Stimulated activated CD4-positive, alpha-beta T cell treated with anti-CD3 and anti-CD28 coated beads, TNF-alpha, amount 100 ng/mL, for 48 hours (primary cell): ENCODE results near the gene BCKDHB.
"Not testable (repeated sequence)": the region's sequence is repeated elsewhere in the genome, so short reads cannot be mapped to it uniquely, and the experiment has no call there.

ENCODE experiments used
- DNase-seq, 3 donors: peaks; one replicate each; pipeline ENCODE4 v3.0.0-alpha.2; 2020; ENCODE audit warnings: low read depth in 3 of 3

The BCKDHB gene

DNA sequence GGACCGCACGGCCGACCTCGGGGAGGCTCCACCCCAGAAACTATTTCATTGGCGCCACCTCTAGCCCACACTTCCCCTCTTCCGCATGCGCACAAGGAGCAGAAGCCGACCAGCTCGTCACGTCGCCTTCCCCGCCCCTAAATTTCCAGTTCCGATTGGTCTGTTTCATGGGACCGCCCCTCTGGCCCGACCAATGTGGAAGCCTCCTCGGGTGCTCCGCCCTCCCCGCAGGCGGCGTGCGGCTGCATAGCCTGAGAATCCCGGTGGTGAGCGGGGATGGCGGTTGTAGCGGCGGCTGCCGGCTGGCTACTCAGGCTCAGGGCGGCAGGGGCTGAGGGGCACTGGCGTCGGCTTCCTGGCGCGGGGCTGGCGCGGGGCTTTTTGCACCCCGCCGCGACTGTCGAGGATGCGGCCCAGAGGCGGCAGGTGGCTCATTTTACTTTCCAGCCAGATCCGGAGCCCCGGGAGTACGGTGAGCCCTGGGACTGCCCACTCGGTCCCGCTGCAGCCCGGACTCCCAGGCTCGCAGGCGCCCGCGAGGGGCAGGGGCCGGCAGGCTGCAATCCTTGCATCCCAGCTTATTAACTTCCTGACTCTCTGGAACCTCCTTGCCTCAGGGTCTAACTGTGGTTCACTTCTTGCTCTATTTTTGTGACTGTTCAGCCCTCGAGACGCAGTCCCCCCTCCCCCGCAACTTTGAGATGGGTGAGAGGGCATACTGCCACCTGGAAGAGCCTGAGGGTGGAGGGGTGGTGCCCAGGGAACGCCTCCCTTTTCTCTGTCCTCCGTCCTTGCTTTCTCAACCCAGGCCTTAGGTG, at the start of gene BCKDHB:
BCKDHB (plus strand) TSS at position 254 of the 818 bp plus-strand sequence; CDS start at position 277, 23 bp downstream.
- DNase-seq: peak; percentile 95 to 96 (median 96)

DNA sequence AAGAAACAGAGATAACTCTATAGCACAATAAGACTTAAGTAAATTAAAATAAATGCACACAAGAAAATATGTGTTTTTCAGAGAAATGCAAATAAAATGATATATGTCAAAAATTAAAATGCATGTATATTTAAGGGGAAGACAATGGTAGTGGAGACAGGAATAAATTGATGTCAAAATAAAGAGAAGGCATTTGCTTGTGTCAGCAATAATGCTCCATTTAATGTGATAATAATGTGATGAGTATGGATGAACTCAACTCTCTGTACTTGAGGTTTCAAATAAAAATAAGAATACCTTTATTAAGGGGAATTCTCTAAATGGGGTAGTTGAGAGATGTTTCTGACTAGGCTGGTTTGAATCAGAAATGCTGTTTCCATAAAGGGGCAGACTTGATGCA, 45.7 kb upstream of the BCKDHB start:
- DNase-seq: no peak

DNA sequence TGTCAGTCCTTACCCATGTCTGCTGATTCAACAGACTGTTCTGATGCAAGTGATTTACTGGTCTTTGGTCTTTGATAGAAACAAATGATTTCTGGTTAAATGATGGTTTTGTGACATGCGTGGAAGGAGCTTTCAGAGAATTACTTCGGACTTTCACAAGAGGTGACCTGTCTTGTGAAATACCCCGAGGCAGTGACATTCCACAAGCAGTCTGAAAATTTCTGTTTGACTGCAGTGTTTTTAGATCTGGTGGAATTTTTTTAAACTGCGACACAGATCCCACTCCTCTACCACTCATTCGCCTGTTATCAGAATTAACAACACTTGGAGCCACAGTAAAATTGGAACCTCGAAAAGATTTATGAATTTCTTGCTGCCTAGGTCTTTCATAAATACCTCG, 38.3 kb upstream of the BCKDHB start:
- DNase-seq: not testable (repeated sequence)

DNA sequence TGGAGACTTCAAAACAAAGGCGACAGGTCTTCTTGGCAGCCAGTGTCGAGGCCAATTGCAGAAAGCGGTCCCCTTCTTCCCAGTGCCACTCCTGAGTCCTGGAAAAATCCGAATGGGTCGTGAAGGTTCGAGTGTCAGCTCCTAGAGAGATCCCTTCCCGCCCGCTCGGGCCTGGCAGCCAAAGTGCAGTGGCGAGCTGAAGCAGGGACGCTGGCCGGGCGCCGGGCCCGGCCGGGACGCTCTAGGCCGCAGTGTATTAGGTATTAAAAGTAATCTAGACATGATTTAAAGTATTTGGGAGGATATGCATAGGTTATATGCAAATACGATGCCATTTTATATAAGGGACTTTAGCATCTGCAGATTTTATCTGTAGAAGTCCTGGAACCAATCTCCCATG, 36.0 kb upstream of the BCKDHB start:
- DNase-seq: not testable (repeated sequence)

DNA sequence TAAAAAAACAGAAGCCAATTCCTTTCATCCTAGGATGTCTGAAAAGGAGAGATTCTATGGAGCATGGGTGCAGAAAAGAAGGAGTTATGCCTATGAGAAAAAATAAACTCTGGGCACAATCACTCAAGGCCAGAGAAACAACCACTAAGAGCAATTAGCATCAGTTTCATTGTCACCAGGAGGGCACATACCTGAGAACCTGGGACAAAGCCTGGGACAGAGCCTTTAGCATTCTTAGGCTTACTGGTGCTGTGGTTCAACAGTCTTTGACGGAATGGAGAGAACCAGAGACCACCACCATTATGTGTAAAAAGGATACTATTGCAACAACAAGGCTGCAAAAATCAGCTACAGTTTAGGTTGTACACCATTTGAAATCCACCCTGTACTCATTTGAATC, 29.4 kb upstream of the BCKDHB start:
- DNase-seq: no peak

DNA sequence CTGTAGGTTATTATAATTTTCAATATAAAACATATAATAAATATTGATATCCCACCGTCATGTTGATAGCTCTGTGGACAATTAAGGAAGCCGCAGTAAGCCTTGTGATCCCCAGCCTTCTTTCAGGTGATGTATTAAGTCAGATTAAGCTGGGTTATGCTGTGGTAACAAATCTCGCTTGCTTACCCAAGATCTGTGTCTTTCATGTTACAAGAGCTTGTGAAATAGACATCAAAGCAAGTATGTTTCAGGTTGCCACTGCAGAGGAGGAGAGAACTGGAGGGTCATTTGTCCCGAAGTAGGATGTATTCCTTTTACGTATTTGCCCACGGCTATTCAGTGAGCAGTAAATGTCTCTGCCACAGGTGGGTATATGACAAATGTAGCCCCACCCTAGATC, 17.8 kb upstream of the BCKDHB start:
- no peak for DNase-seq

DNA sequence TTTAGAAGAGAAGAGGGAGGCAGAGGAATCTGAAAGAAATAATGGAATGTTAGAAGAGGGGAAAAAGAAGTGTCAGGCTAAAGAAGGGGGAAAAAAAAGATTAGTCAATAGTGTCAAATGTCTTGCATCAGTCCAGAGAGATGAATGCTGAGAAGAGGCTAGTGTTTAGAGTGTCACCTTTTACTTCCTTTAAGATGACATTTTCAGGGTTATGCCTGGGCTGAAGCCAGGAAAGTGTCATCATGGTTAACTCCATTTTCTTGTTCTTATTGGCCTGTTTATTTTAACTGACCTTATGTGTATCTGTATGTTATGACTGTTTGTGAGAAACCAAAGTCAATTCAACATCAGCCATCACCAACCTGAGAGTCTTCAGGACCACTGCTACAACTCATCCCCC, 15.0 kb upstream of the BCKDHB start:
- no peak for DNase-seq

DNA sequence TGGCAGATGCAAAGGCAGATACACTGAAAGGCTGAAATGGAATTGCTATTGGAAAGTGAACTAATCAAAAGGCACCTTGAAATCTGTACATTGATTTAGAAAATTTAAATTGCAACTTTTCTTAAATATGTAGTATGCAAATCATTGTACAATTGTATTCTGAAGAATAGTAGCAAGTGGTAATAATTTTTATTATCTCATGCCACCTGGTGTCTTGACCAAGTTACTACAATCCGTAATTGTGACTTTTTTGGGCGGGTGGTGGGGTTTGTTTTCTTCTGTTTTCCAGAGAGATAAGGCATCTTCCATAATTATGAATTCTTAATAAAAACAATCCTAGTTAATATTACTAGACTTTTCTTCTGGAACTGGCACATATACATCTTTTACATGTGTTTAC, 12.5 kb upstream of the BCKDHB start:
- DNase-seq: no peak

DNA sequence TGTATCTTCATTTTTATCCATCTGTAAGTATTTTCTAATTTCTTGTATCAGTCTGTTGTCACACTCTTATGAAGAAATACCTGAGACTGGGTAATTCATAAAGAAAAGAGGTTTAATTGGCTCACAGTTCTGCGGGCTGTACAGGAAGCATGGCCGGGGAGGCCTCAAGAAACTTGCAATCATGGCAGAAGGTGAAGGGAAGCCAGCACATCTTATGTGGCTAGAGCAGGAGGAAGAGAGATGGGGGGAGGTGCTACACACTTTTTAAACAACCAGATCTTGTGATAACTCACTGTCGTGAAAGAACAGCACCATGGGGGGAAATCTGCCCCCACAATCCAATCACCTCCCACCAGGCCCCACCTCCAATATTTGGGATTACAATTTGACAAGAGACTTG, 10.9 kb upstream of the BCKDHB start:
- DNase-seq: no peak

DNA sequence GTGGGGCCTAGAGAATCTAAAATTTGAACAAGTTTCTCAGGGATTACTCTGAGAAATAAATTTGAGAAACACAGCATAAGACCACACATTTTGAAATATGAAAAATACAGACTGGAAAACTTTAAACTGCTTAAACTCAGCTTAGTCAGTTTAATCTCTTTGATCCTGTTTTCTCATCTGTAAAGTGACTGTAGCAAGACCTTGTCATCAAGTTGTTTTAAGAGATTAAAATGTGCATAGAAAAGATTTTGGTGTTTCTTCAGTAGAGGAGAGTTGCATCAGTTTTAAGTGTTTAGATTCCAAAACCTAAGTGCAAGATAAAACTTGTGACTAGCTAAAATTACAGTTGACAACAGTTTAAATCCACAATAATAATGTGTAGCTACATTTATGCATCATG, 8.1 kb upstream of the BCKDHB start:
- DNase-seq: no peak

DNA sequence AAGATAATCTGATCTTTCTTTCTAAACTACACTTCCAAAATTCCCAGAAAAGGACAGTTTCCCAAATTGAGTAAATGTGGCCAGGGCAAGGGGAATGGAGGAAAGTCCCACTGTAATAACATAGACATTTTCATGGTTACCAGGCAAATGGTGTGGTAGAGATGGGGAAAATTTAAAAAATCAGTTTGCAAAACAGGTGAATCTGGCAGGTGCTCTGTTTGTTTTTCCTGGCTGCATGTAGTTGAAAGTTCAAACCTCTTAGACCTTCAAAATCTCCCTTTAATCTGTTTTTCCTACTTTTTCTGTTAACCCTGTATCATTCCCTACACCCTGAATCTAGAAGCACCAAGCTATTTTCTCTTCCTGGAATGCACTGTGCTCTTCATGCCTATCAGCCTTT, 2.0 kb upstream of the BCKDHB start:
- DNase-seq: no peak

DNA sequence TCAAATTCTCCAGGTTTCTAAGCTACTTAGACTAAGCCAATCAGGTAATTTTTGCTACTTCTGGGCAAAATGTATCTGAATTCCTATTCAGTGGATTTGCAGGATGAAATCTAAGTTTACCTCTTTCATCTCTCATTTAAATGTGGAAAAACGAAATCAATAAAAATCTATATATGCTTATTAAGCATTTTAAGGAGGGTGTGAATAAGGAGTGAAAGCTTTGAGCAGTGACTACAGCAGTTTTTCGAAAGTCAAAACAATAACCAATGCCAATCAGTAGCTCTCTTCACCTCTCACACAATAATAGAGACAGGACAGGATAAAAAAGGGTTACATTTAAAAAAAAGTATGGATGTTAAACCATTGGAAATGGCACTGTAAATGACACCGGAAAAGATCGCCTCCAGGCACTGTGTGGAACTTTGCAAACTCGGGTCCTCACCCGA, 476 bp upstream of the BCKDHB start:
- DNase-seq: no peak

DNA sequence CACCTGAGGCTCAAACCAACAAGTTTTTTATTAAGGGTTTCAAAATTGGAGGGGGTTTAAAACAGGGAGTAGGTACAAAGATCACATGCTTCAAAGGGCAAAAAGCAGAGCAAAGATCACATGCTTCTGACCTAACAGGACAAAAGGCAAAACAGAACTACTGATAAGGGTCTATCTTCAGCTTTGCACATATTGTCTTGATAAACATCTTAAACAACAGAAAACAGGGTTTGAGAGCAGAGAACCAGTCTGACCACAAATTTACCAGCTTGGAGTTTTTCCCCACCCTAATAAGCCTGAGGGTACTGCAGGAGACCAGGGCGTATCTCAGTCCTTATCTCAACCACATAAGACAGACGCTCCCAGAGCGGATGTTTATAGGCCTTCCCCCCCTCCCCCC, 16.1 kb downstream of the BCKDHB start:
- not testable (repeated sequence) for DNase-seq

DNA sequence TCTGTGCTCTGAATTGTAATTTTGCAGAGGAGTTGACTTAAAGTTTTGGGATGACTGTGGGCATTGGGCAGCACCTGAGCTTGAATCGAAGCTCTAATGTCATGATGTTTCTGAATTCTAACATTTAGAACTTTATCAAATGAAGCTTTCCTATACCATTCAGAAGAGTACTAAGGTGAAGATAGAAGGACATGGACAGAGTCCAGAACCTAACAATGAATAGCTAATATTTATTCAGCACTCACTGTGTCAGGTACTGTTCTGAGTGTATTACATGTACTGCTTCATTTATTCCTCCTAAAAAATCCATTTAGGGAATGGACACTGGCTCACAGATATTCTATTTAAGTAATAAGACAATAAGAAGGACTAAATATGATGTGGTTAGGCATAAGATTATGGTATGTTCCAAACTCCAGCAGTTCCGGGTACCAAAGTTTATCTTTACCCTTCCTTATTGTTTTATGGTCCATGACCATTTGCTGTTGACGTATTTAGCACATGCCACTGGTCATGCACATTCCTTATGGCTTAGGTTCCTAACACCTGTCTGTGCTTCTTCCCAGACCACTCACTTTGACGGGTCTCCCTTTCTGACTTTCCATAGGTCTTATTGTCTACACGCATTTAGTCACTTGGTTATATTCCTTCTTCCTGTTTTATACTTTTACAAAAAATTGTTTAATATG, 20.3 kb downstream of the BCKDHB start:
- DNase-seq: no peak

DNA sequence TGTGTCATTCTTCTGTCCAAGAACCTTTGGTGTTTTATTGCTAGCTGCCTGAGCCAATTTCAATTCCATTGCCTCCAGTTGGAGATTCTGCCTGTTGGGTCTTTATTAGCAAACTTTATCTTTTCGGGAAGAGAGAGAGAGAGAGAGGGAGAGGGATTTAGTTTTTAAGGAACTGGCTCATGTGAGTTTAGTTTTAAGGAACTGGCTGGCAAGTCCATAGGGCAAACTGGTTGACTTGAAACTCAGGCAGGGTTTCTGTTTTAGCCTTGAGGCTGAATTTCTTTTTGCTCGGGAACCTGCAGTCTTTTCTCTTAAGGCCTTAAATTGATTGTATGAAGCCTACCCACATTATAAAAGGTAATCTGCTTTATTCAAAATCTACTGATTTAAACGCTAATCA, 23.0 kb downstream of the BCKDHB start:
- DNase-seq: no peak

DNA sequence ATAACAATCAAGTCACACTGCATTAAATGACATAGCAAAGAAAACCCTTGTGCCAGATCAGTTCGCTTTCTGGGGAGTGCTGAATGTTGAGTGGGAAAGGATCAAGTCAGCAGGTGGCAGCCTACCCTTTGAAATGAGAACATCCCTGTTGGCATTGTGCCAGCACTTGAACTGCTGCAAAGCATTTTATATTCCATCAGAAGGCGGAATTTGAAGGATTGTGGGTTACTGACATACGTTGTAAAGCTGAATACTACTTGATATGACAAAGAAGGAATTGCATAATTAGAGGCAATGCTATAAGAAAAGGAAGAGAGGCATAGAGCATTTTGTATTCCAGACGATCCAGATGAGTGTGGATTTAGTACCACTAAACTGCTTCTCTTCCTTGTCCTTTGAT, 26.5 kb downstream of the BCKDHB start:
- DNase-seq: peak; percentile 0 to 25 (median 3)

DNA sequence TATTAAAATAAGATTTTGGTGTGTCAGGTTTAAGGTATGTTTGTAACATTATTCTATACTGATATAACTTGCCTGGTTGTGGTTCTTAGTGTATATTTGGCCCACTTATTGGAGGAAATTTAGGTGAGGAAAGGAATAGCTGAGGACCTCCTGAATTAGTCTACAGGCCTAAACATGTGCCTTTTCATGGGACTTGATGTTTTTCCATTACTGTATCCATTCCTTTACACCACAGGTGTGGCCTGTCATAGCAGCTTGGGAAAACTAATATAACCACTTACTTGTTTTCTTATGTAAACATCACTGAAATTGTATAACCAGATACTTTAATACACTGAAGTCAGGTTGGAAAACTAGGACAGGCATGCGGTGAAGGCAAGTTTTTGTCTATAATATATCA, 27.6 kb downstream of the BCKDHB start:
- no peak for DNase-seq

DNA sequence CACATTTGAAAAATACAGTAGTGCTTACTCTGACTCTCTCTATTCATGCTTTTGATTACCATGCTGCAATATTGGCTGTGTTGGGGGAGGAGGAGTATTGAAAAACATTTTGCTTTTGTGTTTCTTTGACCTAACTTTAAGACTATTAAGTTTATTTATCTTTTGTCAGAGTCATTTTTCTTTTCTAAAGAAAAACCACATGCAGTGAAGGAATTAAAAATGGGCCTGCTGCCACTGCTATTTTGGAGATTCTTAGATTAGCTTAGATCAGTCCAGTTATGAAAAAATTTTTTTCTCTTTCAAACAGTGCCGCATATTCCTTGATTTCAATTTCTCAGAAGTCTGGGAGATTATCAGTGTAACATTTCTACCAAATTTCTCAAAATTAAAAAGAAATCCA, 36.1 kb downstream of the BCKDHB start:
- no peak for DNase-seq

DNA sequence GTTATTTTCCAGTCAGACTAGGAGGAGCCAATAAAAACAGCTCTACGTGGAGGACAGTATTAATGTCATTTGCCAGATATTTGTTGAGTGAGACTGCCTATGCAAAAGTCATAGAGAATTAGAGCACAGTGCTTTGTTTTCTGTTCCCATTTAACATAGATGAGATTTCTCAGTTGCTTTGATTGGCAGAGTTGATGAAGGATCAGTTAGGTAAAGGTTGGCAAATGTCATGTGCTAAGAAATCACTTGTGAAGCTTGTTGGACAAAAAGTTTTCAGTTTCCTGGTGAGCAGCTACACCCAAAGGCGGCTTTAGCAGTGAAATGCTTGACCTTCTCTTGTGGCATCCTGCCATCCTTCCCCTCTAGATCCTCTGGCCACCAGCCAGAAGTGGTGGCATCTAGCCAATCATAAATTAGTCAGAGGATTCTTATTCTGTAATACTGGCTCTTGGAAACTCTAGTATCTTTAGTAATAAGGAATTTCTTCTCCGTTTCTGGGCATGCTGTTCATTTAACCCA, 37.0 kb downstream of the BCKDHB start:
- no peak for DNase-seq

DNA sequence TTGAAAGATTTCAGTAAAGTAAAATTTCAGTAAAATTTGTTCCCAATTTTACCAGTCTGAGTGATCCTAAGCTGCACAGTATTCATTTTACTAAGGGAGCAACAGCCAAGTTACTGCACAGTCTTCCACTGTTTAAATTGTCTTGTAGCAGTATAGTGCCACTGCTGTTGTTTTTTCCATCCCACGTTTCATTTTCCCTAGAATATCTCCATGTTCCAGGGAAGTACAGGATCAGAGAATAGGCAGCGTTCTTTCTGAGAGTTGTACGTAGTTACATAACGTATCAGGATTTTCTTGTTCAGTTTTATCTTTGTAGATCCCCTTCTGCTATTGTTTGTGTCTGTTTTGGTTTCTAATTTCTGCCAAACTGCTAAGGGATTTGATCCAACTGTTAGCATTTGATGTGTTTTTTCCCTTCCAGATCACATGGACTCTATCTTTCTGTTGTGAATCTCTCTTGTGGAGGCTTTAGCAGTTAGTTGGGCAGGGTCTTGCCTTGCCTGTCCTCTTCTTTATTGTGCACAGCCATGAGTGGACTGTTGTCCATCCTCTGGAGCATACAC, 38.4 kb downstream of the BCKDHB start:
- no peak for DNase-seq

DNA sequence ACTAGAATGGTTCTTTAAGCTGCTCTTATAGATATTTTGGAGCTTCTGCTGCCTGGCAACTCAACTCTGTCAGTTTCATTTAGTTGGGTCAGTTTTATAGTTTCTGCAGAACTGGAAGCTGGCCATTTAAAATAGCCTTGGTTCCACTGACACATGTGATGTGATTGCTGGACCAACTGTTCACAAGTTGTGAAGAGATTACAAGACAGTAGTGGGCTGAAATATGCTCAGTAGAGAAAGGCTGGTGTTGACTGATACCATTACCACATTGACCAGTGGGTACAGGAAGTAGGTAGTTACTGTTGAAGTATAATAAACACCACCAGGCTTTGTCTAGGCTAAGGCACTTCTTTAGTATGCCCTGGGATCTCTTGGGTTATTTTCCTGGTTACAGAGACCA, 39.0 kb downstream of the BCKDHB start:
- no peak for DNase-seq

DNA sequence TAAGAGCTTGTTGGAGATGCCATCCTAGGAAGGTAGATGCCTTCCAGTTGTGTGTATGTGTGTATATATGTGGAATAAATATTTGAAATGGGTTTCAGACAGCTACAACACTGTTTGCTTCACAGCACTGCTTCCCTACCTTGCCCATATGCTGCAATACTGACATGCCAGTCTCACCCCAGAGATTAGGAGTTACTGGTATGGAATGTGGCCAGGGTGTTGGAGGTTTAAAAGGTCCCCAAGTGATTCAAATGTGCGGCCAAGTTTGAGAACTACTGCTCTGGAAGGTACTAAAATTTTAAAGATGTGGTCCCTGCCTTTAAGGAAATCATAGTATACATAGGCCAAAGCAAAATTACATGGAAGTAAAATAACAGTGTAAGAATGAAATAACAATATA, 39.5 kb downstream of the BCKDHB start:
- DNase-seq: no peak

DNA sequence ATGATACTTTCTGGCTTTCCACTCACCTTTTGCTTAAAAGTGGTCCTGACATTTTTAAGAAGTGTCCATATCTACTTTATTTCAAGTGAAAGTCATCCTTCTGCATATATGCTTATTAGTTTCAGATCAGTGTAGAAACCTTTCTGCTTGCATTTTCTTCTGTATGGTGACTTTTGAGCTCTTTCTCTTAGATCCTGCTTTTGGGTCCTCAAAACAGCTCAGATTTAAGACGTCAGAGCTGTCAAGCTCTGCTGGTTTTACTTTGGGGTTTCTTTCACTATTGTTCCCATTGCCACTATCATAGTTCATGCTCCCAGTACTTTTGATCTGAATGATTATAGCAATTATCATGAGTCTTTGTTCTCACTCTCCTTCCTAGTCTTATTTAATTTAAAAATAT, 41.7 kb downstream of the BCKDHB start:
- DNase-seq: no peak
